ENCODE results near the gene SLC28A3. TPM values are rescaled to one million over a fixed set of nuclear protein-coding genes. Genes with fewer than 3 reads are reported as not detected.

SLC28A3 gene
- total RNA-seq, 2 donors from 2014 or later, result 0.09 to 2.8 TPM

DNA sequence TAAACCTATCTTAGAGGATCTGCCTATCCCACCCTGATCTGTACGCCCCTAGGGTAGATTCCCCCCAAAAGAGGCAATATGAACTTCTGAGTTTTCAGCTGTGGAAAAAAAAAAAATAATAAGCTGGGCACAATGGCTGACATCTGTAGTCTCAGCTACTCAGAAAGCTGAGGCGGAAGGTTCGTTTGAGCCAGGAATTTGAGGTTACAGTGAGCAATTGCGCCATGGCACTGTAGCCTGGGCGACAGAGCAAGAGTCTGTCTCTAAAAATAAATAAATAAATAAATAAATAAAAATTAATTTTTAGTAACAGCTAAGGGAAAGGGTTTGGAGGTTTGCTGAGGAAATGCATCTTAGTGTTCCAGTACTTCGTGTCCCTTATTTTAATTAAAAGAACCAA lies 21.1 kb upstream of the SLC28A3 start:
- peaks cover 6 to 12% of the 10 kb centered on the region in 2 donors for H3K9me3 Mint-ChIP-seq
- peaks cover 0 to 7% of the 10 kb centered on the region in 2 donors for H3K36me3 Mint-ChIP-seq
- no peak for ATAC-seq

DNA sequence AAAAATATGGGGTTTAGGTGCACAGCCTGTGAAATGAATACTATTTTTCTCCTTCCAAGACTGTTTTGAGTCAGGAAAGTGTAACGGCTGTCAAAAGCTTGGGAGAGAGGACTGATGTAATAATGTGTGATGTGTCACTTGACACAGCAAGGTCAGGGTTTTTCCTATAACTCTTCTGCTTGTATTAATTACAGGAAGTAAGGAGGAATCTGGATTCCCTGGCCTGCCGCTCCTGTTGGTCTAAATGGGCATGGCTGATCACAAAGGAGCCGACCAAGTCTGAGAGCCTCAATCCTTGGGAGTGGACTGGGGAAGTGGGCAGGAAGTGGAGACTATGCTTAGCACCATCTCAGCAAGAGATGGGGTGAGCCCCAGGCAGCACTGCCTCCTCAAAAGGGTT lies 16.7 kb upstream of the SLC28A3 start:
- H3K36me3 Mint-ChIP-seq, result no peaks in the 10 kb centered on the region
- ATAC-seq (no peak), DNase-seq (ENCODE audit: low spot score in 2 of 2) (no peak)
- H3K9me3 Mint-ChIP-seq, result no peaks in the 10 kb centered on the region
- H3K27ac Mint-ChIP-seq, result no peak overlapping the region

More for the DNA sequence above, 21.1 kb upstream of the SLC28A3 start:
- H3K27ac Mint-ChIP-seq, result no peak overlapping the region
- DNase-seq (ENCODE audit: low spot score in 2 of 2), result no peak

GRCh38 chr9:84354035-84354434 lies 13.5 kb upstream of the SLC28A3 start:
- Mint-ChIP-seq H3K9me3 (peaks cover 0 to 1% of the 10 kb centered on the region in 2 donors), H3K36me3 (peaks cover 0 to 2% of the 10 kb centered on the region in 2 donors), H3K27ac (peak overlapping the region in 1 of 2 donors; percentile 40)
- DNase-seq (ENCODE audit: low spot score in 2 of 2) (no peak), ATAC-seq (no peak)

DNA sequence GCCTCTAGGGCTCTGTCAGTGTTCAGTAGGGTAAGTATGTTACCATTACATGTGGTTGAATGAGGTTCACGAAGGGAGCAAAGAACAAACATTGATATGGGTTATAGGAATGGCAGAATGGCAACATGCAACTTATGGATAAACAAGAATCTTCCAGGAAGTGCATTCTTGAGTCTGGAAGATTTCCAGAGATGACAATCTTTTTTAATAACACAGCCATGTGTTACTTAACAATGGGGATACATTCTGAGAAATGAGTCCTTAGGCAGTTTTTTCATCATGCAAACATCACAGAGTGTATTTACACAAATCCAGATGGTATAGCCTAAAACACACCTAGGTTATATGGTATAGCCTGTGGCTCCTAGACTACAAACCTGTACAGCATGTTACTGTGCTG lies 9.1 kb upstream of the SLC28A3 start:
- no peak for DNase-seq (ENCODE audit: low spot score in 2 of 2)
- no peak overlapping the region for H3K27ac Mint-ChIP-seq

GRCh38 chr9:84343111-84343521 lies 2.6 kb upstream of the SLC28A3 start:
- Mint-ChIP-seq H3K27ac (no peak overlapping the region), H3K9me3 (no peaks in the 10 kb centered on the region), H3K36me3 (no peaks in the 10 kb centered on the region)
- no peak for DNase-seq (ENCODE audit: low spot score in 2 of 2)
- ATAC-seq, result no peak

More for the DNA sequence above, 9.1 kb upstream of the SLC28A3 start:
- H3K9me3 Mint-ChIP-seq, result peaks cover 0 to 4% of the 10 kb centered on the region in 2 donors
- no peak for ATAC-seq
- H3K36me3 Mint-ChIP-seq, result peaks cover 0 to 6% of the 10 kb centered on the region in 2 donors

GRCh38 chr9:84339962-84340361 lies 596 bp downstream of the SLC28A3 start:
- ATAC-seq, result no peak
- Mint-ChIP-seq H3K9me3 (no peaks in the 10 kb centered on the region), H3K27ac (no peak overlapping the region), H3K36me3 (no peaks in the 10 kb centered on the region)
- DNase-seq (ENCODE audit: low spot score in 2 of 2), result no peak

DNA sequence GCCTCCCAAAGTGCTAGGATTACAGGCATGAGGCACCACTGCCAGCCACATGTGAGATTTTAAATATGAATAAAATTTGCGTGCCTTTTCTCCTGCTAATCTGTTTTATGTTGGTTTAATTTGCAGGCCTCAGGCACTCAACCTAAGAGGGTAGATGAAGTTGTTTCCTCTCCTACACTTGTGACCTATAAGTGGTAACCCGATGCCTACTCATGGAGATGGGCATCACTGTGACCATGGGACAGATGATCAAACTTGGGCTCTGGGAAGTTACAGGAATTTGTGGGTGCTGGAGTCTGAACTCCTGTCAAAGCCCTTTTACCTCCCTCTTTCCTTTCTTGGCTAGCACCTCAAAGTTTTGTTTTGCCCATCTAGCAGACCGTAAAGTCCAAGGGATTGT lies 1.1 kb downstream of the SLC28A3 start:
- H3K27ac Mint-ChIP-seq, result no peak overlapping the region
- H3K9me3 Mint-ChIP-seq, result no peaks in the 10 kb centered on the region
- no peak for ATAC-seq
- no peak for DNase-seq (ENCODE audit: low spot score in 2 of 2)
- no peaks in the 10 kb centered on the region for H3K36me3 Mint-ChIP-seq

DNA sequence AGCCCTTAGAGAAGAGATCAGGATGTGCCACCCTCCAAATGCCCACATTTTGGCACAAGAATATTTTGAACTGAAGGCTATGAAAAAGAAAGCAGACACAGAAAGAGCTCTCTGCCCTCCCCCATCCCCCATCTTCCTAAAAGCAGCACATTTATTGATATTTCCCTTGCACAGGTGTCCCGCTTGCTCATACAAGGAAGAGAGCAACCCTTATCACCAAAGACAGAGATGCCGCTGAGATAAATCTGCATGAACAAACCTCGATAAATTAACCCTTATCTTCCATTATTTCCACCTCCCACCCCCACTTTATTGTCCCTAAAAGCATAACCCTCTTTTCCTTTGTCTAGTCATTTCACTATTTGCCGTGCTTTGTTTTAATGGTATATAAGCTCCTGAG lies 1.8 kb downstream of the SLC28A3 start:
- no peaks in the 10 kb centered on the region for H3K9me3 Mint-ChIP-seq
- no peak for ATAC-seq
- no peak overlapping the region for H3K27ac Mint-ChIP-seq
- DNase-seq (ENCODE audit: low spot score in 2 of 2), result no peak
- H3K36me3 Mint-ChIP-seq, result no peaks in the 10 kb centered on the region

GRCh38 chr9:84337252-84337651 lies 3.3 kb downstream of the SLC28A3 start:
- H3K27ac Mint-ChIP-seq, result no peak overlapping the region
- H3K9me3 Mint-ChIP-seq, result no peaks in the 10 kb centered on the region
- DNase-seq (ENCODE audit: low spot score in 2 of 2), result no peak
- no peak for ATAC-seq
- no peaks in the 10 kb centered on the region for H3K36me3 Mint-ChIP-seq

- ATAC-seq, result no peak
- Mint-ChIP-seq H3K36me3 (peaks cover 0 to 12% of the 10 kb centered on the region in 2 donors), H3K27ac (no peak overlapping the region), H3K9me3 (peaks cover 3 to 6% of the 10 kb centered on the region in 2 donors)
- DNase-seq (ENCODE audit: low spot score in 2 of 2), result no peak
Measured at GRCh38 chr9:84331119-84331809, 9.3 kb downstream of the SLC28A3 start.

DNA sequence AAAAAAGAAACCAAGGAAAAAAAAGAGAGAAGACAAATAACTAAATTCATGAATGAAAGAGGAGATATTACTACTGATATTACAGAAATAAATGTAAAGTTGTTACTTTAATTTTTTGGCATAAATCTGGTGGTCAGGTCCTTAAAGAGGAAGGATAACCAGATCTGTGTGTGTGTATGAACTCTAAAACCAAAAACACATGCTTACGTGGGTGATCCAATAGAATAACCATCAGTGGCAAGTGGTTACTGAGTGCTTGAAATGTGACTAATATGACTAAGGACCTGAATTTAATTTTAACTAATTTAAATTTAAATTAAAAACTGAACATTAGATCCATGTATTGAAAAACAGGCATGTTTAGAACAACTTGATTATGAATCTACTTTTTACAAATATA lies 10.3 kb downstream of the SLC28A3 start:
- H3K9me3 Mint-ChIP-seq, result peaks cover 3 to 6% of the 10 kb centered on the region in 2 donors
- no peak overlapping the region for H3K27ac Mint-ChIP-seq
- ATAC-seq, result no peak
- H3K36me3 Mint-ChIP-seq, result peaks cover 0 to 12% of the 10 kb centered on the region in 2 donors
- DNase-seq (ENCODE audit: low spot score in 2 of 2), result no peak

DNA sequence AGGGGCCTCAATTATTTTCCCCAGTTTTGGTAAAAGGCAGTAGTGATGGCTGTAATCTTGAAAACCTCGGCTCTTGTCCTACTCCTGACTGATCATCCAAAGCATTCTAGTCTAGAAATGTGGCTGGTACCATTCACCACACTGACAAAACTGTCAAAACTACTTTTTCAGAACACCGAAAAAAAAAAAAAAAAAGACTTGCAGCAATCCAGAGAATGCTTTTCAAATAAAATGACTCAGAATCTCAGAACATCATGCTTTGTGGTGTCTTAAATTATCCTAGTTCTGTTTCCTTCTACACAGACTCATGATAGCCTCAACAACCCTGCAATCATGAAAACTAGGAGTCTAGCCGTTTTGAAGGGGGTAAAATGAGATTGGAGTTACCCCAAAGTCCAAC lies 13.4 kb downstream of the SLC28A3 start:
- DNase-seq (ENCODE audit: low spot score in 2 of 2) (no peak), ATAC-seq (peak in 1 of 2 donors; percentile 66)
- Mint-ChIP-seq H3K36me3 (peaks cover 0 to 12% of the 10 kb centered on the region in 2 donors), H3K27ac (no peak overlapping the region), H3K9me3 (peaks cover 3 to 6% of the 10 kb centered on the region in 2 donors)

GRCh38 chr9:84325347-84325973 lies 15.1 kb downstream of the SLC28A3 start:
- Mint-ChIP-seq H3K9me3 (peaks cover 3 to 6% of the 10 kb centered on the region in 2 donors), H3K36me3 (peaks cover 0 to 12% of the 10 kb centered on the region in 2 donors), H3K27ac (no peak overlapping the region)
- ATAC-seq (no peak), DNase-seq (ENCODE audit: low spot score in 2 of 2) (no peak)

- DNase-seq (ENCODE audit: low spot score in 2 of 2), result no peak
- Mint-ChIP-seq H3K27ac (no peak overlapping the region), H3K9me3 (peaks cover 3 to 6% of the 10 kb centered on the region in 2 donors), H3K36me3 (peaks cover 0 to 12% of the 10 kb centered on the region in 2 donors)
- no peak for ATAC-seq
Measured at GRCh38 chr9:84324811-84325210, 15.7 kb downstream of the SLC28A3 start.

DNA sequence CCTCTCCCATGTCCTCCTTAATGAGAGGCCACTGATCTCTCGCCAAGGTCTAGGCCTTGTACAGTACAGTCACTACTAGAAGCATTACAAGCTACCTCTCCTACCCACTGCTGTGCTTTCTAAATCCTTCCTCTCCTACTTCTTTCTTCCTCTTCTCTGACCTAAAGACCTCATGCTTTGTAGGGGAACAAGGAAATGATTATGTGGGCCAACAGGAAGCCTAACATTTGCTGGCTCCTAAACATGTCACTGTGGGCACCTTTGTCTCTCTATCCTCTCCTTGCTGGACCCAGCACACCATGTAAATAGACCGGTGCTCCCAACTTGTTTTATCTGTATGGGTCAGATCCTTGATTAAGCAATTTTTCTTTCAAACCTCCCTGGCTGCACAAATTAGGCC lies 16.7 kb downstream of the SLC28A3 start:
- DNase-seq (ENCODE audit: low spot score in 2 of 2) (no peak), ATAC-seq (no peak)
- Mint-ChIP-seq H3K9me3 (peaks cover 2 to 6% of the 10 kb centered on the region in 2 donors), H3K36me3 (peaks cover 0 to 12% of the 10 kb centered on the region in 2 donors), H3K27ac (no peak overlapping the region)

DNA sequence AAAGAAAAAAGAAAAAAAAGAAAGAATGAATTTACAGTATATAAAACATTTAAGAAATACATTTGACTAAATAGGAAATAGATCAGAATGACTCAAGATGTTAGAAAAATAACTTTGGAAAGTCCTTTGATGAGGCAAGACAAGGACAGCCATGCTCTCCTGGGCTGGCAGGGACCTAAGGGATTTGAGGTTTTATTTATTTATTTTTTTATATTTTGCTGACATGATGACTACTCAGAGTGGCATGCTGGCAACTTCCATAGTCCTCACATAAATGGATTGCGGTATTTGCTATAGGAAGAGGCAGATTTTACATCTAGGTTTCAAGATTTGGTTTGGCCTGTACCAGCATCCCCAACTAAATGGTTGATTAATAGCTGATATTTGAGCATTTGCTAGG lies 17.7 kb downstream of the SLC28A3 start:
- no peak for ATAC-seq
- DNase-seq (ENCODE audit: low spot score in 2 of 2), result no peak
- peaks cover 0 to 2% of the 10 kb centered on the region in 2 donors for H3K9me3 Mint-ChIP-seq
- peaks cover 0 to 9% of the 10 kb centered on the region in 2 donors for H3K36me3 Mint-ChIP-seq
- H3K27ac Mint-ChIP-seq, result no peak overlapping the region

- Mint-ChIP-seq H3K27ac (no peak overlapping the region), H3K36me3 (no peaks in the 10 kb centered on the region), H3K9me3 (no peaks in the 10 kb centered on the region)
- DNase-seq (ENCODE audit: low spot score in 2 of 2) (no peak), ATAC-seq (no peak)
Measured at GRCh38 chr9:84320231-84320630, 20.3 kb downstream of the SLC28A3 start.

DNA sequence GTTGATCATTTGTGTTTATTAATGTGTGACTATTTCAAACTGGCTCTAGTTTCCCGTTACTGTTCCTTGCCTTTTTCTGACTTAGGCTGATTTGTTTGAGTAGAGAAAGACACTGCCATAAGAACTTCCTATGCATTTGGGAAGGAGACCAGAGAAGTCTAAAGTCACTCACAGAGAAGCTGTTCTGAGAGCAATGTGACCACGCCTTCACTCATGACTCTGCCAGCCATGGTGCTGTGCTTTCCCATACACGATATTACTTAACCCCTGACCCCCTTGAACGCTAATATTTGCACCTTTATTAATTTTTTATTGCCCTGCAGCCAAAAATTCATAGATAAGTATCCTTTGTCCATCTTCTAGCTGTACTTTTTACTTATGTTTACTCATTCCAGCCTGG lies 20.9 kb downstream of the SLC28A3 start:
- Mint-ChIP-seq H3K36me3 (no peaks in the 10 kb centered on the region), H3K27ac (no peak overlapping the region), H3K9me3 (no peaks in the 10 kb centered on the region)
- ATAC-seq (no peak), DNase-seq (ENCODE audit: low spot score in 2 of 2) (no peak)

Measured in activated naive CD4-positive, alpha-beta T cell treated with anti-CD3 and anti-CD28 coated beads, Interleukin-2, amount 50 U/mL, for 72 hours (primary cell).